Measurements from ENCODE around the gene C9orf85. TPM values are rescaled to one million over a fixed set of nuclear protein-coding genes. Genes with fewer than 3 reads are reported as not detected.

The C9orf85 gene
- total RNA-seq, 1 donor from 2014 or later, result 18.3 TPM

DNA sequence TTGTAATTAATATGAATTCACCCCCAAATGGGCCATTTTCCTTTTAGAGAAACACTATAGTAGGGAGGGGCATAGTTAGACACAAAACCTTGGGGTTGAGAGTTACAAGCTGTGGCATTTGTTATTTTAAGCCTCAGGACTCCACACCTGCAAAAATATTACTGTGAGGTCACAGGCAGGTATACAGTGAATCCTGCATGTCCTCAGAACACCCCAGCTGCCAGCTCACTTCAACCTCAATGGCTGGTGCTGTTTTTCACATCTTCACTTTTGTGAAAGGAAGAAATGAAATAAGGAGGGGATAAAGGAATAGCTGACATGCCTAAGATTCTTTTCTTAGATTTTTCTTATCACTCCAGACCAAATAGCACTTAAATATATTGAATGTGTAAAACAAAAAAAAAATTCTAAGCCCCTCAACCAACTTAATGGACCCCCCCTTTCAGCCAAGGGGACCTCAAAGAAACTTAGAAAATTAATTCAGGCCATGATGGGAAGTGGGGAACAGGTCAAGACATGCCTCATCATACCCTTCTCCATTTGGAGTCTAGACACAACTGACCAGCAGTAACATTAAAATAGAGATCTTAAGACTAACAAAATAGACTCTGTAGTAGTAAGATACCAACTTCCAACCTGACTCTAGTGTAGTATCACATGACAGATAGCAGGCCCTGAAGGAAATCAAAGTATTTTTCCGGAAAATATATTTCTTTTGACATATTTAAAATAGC, 9.2 kb downstream of the C9orf85 start:
- H3K27ac ChIP-seq (ENCODE audit: low read depth, low read length), result no peak overlapping the region
- no peaks in the 10 kb centered on the region for H3K27me3 ChIP-seq (ENCODE audit: control insufficient read depth in 3 of 3, insufficient read depth in 3 of 3, low read length in 3 of 3)
- H3K4me1 ChIP-seq (ENCODE audit: control insufficient read depth in 3 of 3, insufficient read depth in 3 of 3, low read length in 3 of 3), result peaks cover 0 to 5% (median 0%) of the 10 kb centered on the region in 3 donors
- no peaks in the 10 kb centered on the region for H3K9me3 ChIP-seq (ENCODE audit: control insufficient read depth in 3 of 3, low read length in 3 of 3)
- H3K4me3 ChIP-seq (ENCODE audit: low read length in 3 of 3), result no peak overlapping the region
- H3K36me3 ChIP-seq (ENCODE audit: control insufficient read depth in 3 of 3, insufficient read depth in 3 of 3, low read length in 3 of 3), result no peaks in the 10 kb centered on the region
- no peak overlapping the region for H3K9ac ChIP-seq (ENCODE audit: low read depth in 1 of 3, low read length in 3 of 3)

DNA sequence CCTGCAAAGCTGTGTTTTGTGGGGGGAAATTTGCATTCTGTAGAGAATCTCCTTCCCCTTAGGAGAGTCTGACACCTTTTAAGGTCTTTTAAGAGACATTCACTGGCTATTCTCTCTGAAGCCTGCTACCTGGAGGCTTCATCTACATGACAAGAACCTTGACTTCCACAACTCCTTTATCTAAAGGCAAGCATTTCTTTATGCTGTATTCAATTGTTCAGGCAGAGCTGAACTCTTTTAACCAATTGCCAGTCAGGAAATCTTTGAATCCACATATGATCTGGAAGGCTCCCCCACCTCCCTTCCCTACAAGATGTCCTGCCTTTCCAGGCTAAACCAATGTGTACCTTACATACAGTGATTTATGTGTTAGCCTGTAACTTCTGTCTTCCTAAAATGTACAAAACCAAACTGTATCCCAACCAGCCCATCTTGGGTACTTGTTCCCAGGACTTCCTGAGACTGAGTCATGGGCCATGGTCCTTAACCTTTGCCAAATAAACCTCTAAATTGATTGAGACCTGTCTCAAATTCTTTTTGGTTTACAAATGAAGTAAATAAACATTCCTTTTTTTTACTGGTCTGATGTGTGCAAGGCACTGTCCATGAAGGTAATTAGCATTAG, 9.9 kb downstream of the C9orf85 start:
- Histone ChIP-seq H3K9ac (ENCODE audit: low read depth in 1 of 3, low read length in 3 of 3) (no peak overlapping the region), H3K27ac (ENCODE audit: low read depth, low read length) (no peak overlapping the region), H3K4me3 (ENCODE audit: low read length in 3 of 3) (no peak overlapping the region), H3K4me1 (ENCODE audit: control insufficient read depth in 3 of 3, insufficient read depth in 3 of 3, low read length in 3 of 3) (peaks cover 0 to 5% (median 0%) of the 10 kb centered on the region in 3 donors), H3K9me3 (ENCODE audit: control insufficient read depth in 3 of 3, low read length in 3 of 3) (no peaks in the 10 kb centered on the region), H3K36me3 (ENCODE audit: control insufficient read depth in 3 of 3, insufficient read depth in 3 of 3, low read length in 3 of 3) (no peaks in the 10 kb centered on the region), H3K27me3 (ENCODE audit: control insufficient read depth in 3 of 3, insufficient read depth in 3 of 3, low read length in 3 of 3) (no peaks in the 10 kb centered on the region)

DNA sequence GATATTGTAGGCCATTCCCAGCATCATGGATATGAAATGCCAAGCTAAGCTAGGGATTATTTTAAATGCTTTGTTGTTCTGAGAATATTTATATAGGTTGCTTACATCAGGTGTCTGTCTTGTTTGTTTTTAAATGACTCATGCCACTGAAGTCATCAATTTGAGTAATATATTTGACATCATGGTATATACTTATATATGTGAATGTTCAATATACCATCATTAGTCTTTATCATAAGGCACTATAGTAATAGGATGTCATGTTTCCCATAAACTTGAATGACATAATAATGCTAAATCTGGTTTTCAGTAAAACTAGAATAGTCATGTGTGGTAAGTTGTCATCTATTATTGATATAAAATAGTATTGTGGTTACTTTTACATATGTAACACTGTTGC, 13.1 kb downstream of the C9orf85 start:
- Histone ChIP-seq H3K36me3 (ENCODE audit: control insufficient read depth in 3 of 3, insufficient read depth in 3 of 3, low read length in 3 of 3) (no peaks in the 10 kb centered on the region), H3K9ac (ENCODE audit: low read depth in 1 of 3, low read length in 3 of 3) (no peak overlapping the region), H3K27me3 (ENCODE audit: control insufficient read depth in 3 of 3, insufficient read depth in 3 of 3, low read length in 3 of 3) (no peaks in the 10 kb centered on the region), H3K9me3 (ENCODE audit: control insufficient read depth in 3 of 3, low read length in 3 of 3) (no peaks in the 10 kb centered on the region), H3K4me3 (ENCODE audit: low read length in 3 of 3) (no peak overlapping the region), H3K4me1 (ENCODE audit: control insufficient read depth in 3 of 3, insufficient read depth in 3 of 3, low read length in 3 of 3) (no peaks in the 10 kb centered on the region), H3K27ac (ENCODE audit: low read depth, low read length) (no peak overlapping the region)

DNA sequence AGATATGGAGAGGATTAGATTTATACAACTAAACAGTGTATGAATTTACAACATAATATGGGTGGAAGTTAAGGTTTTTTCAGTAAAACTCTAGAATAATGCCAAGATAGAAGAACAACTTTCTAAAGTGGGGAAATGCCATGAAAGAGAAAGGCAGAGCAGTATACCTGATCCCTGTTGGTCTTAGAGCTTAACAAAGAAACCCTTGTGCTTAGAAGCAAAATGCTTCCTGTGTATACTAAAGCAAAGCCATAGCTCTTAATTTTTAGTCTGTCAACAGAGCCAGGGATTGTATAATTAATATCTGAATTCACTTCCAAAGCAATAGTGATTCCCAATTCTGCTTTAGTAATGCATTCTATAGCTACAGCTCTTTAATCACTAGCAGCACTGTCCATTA, 14.4 kb downstream of the C9orf85 start:
- Histone ChIP-seq H3K4me3 (ENCODE audit: low read length in 3 of 3) (no peak overlapping the region), H3K27ac (ENCODE audit: low read depth, low read length) (no peak overlapping the region), H3K9ac (ENCODE audit: low read depth in 1 of 3, low read length in 3 of 3) (no peak overlapping the region), H3K27me3 (ENCODE audit: control insufficient read depth in 3 of 3, insufficient read depth in 3 of 3, low read length in 3 of 3) (no peaks in the 10 kb centered on the region), H3K9me3 (ENCODE audit: control insufficient read depth in 3 of 3, low read length in 3 of 3) (no peaks in the 10 kb centered on the region), H3K36me3 (ENCODE audit: control insufficient read depth in 3 of 3, insufficient read depth in 3 of 3, low read length in 3 of 3) (no peaks in the 10 kb centered on the region), H3K4me1 (ENCODE audit: control insufficient read depth in 3 of 3, insufficient read depth in 3 of 3, low read length in 3 of 3) (no peaks in the 10 kb centered on the region)

DNA sequence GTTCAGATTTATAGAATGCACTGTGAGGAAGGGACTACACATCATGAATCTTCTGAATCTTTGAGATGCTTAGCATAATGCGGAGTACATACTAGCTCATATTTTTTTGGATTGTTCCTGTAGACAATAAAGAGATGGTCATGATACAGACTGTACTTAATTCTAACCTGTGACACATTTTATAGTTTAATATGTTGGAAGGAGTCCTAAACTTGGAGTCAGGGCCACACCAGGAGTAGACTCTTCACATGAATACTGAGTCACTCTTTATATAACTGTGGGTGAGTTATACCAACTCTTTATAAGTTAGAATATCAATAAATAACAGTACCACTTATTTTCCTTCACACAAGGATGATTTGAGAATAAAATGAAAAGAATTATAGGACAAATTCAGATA, 16.9 kb downstream of the C9orf85 start:
- Histone ChIP-seq H3K27ac (ENCODE audit: low read depth, low read length) (no peak overlapping the region), H3K27me3 (ENCODE audit: control insufficient read depth in 3 of 3, insufficient read depth in 3 of 3, low read length in 3 of 3) (no peaks in the 10 kb centered on the region), H3K4me3 (ENCODE audit: low read length in 3 of 3) (no peak overlapping the region), H3K9me3 (ENCODE audit: control insufficient read depth in 3 of 3, low read length in 3 of 3) (no peaks in the 10 kb centered on the region), H3K9ac (ENCODE audit: low read depth in 1 of 3, low read length in 3 of 3) (no peak overlapping the region), H3K4me1 (ENCODE audit: control insufficient read depth in 3 of 3, insufficient read depth in 3 of 3, low read length in 3 of 3) (no peaks in the 10 kb centered on the region), H3K36me3 (ENCODE audit: control insufficient read depth in 3 of 3, insufficient read depth in 3 of 3, low read length in 3 of 3) (no peaks in the 10 kb centered on the region)

DNA sequence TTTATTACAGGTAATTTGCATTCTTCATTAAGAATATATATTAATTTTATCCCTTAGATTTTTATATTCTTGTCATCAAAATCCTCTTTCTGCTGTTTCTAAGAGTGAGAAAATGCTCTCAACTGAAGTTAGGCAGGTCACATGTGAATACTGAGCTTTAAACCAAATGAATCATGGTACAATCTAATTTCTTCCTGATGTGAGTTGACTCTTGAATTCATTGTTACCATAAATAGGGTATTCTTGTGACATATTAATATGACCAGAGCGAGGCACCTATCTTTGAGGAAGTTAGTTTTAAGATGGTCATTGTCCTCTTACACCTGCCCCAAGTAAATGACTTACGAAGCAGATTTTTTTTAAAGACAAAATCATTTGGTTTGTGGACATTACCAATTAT, 17.4 kb downstream of the C9orf85 start:
- Histone ChIP-seq H3K4me1 (ENCODE audit: control insufficient read depth in 3 of 3, insufficient read depth in 3 of 3, low read length in 3 of 3) (no peaks in the 10 kb centered on the region), H3K4me3 (ENCODE audit: low read length in 3 of 3) (no peak overlapping the region), H3K27ac (ENCODE audit: low read depth, low read length) (no peak overlapping the region), H3K9ac (ENCODE audit: low read depth in 1 of 3, low read length in 3 of 3) (no peak overlapping the region), H3K36me3 (ENCODE audit: control insufficient read depth in 3 of 3, insufficient read depth in 3 of 3, low read length in 3 of 3) (no peaks in the 10 kb centered on the region), H3K9me3 (ENCODE audit: control insufficient read depth in 3 of 3, low read length in 3 of 3) (no peaks in the 10 kb centered on the region), H3K27me3 (ENCODE audit: control insufficient read depth in 3 of 3, insufficient read depth in 3 of 3, low read length in 3 of 3) (no peaks in the 10 kb centered on the region)

DNA sequence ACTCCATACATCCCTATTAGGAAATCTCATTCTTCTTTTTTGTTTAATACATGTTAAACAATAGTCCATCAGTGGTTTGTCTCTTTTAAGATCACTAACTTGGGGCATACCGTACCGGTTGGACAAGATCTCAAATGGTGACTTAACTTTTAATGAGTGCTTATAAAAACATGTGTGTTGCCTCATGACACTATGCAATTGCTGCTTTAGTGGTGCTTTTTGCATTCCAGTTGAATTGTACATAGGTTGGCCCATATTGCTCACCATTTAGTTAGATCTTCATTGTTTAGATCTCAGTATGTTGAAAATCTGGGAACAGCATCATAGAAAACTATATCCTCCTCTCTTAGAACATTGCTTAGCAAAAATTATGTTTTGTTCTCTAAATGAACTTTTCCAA, 17.8 kb downstream of the C9orf85 start:
- Histone ChIP-seq H3K36me3 (ENCODE audit: control insufficient read depth in 3 of 3, insufficient read depth in 3 of 3, low read length in 3 of 3) (no peaks in the 10 kb centered on the region), H3K27ac (ENCODE audit: low read depth, low read length) (no peak overlapping the region)

DNA sequence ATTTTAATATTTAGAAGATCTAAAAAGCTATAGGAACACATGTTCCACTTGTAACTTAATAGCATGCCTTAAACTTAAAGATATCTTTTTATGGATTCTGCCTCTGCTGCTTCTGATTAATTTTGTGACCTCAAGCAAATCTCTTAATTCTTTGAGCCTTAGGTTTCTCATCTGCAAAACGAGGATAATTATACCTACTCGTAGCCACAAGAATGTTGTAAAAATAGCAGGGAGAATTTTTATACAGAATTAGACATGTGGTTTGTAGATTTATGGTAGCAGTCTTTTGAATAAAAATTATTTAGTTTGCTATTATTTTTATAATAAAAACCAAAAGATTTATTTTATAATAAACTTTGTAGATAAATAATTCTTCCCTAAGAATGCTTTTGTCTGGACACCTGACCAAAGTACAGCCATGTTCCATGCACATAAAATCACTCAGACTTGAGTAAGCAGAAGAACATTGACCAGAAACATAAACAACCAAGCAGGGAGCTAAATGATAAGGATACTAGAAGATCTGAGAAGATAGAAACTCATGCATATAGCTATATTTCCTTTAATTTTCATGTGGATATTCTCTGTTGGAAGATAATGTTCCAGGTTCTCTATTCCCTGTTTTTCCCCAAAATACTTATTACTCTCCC, 18.5 kb downstream of the C9orf85 start:
- no peak overlapping the region for H3K27ac ChIP-seq (ENCODE audit: low read depth, low read length)
- no peaks in the 10 kb centered on the region for H3K27me3 ChIP-seq (ENCODE audit: control insufficient read depth in 3 of 3, insufficient read depth in 3 of 3, low read length in 3 of 3)
- no peaks in the 10 kb centered on the region for H3K4me1 ChIP-seq (ENCODE audit: control insufficient read depth in 3 of 3, insufficient read depth in 3 of 3, low read length in 3 of 3)
- no peak overlapping the region for H3K9ac ChIP-seq (ENCODE audit: low read depth in 1 of 3, low read length in 3 of 3)
- H3K36me3 ChIP-seq (ENCODE audit: control insufficient read depth in 3 of 3, insufficient read depth in 3 of 3, low read length in 3 of 3), result no peaks in the 10 kb centered on the region
- H3K4me3 ChIP-seq (ENCODE audit: low read length in 3 of 3), result no peak overlapping the region
- H3K9me3 ChIP-seq (ENCODE audit: control insufficient read depth in 3 of 3, low read length in 3 of 3), result no peaks in the 10 kb centered on the region

More for the DNA sequence above, 17.8 kb downstream of the C9orf85 start:
- Histone ChIP-seq H3K27me3 (ENCODE audit: control insufficient read depth in 3 of 3, insufficient read depth in 3 of 3, low read length in 3 of 3) (no peaks in the 10 kb centered on the region), H3K4me1 (ENCODE audit: control insufficient read depth in 3 of 3, insufficient read depth in 3 of 3, low read length in 3 of 3) (no peaks in the 10 kb centered on the region), H3K4me3 (ENCODE audit: low read length in 3 of 3) (no peak overlapping the region), H3K9me3 (ENCODE audit: control insufficient read depth in 3 of 3, low read length in 3 of 3) (no peaks in the 10 kb centered on the region), H3K9ac (ENCODE audit: low read depth in 1 of 3, low read length in 3 of 3) (no peak overlapping the region)

DNA sequence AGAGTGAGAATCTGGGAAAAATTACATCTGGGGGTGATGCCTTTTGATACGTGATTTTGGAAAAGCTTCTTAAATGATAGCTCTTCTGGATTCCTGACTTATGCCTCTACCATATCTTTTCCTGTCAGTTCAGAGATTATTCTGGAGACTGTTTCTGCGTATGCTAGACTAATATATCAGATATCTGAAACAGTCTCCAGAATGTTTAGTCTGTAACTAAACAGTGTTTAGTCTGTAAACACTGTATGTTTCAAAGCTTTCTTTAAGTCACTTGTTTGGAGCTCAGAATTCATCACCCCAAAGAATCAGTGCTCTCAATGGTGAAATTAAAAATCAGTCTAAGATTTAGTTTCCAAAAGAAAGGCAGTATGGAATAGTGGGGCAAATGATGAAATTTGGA, 19.7 kb downstream of the C9orf85 start:
- H3K27ac ChIP-seq (ENCODE audit: low read depth, low read length), result no peak overlapping the region

DNA sequence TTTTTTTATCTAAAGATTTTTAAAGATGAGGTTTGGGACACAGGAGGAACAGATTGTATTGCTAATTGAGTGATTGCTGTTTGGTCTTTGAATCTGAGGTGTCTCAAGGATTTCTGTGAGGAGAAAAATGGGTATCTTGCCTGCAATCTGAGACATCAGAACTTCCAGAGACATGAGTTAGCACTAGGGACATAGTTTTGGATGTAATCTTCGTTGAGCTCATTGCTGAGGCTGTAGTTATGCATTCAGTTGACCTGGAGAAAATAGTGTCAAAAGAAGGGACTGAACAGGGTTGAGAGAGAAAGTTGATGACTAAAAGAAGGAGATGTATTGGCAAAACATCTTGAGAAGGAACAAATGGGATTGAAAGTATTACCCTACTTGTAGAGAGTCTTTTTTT, 24.6 kb downstream of the C9orf85 start:
- peaks cover 0 to 5% (median 0%) of the 10 kb centered on the region in 3 donors for H3K4me1 ChIP-seq (ENCODE audit: control insufficient read depth in 3 of 3, insufficient read depth in 3 of 3, low read length in 3 of 3)
- no peak overlapping the region for H3K9ac ChIP-seq (ENCODE audit: low read depth in 1 of 3, low read length in 3 of 3)
- H3K27me3 ChIP-seq (ENCODE audit: control insufficient read depth in 3 of 3, insufficient read depth in 3 of 3, low read length in 3 of 3), result no peaks in the 10 kb centered on the region
- no peak overlapping the region for H3K4me3 ChIP-seq (ENCODE audit: low read length in 3 of 3)
- no peaks in the 10 kb centered on the region for H3K36me3 ChIP-seq (ENCODE audit: control insufficient read depth in 3 of 3, insufficient read depth in 3 of 3, low read length in 3 of 3)
- no peak overlapping the region for H3K27ac ChIP-seq (ENCODE audit: low read depth, low read length)
- no peaks in the 10 kb centered on the region for H3K9me3 ChIP-seq (ENCODE audit: control insufficient read depth in 3 of 3, low read length in 3 of 3)

More for the DNA sequence above, 19.7 kb downstream of the C9orf85 start:
- H3K9ac ChIP-seq (ENCODE audit: low read depth in 1 of 3, low read length in 3 of 3), result no peak overlapping the region
- H3K36me3 ChIP-seq (ENCODE audit: control insufficient read depth in 3 of 3, insufficient read depth in 3 of 3, low read length in 3 of 3), result no peaks in the 10 kb centered on the region
- no peaks in the 10 kb centered on the region for H3K27me3 ChIP-seq (ENCODE audit: control insufficient read depth in 3 of 3, insufficient read depth in 3 of 3, low read length in 3 of 3)
- H3K4me1 ChIP-seq (ENCODE audit: control insufficient read depth in 3 of 3, insufficient read depth in 3 of 3, low read length in 3 of 3), result peaks cover 0 to 4% (median 0%) of the 10 kb centered on the region in 3 donors
- no peaks in the 10 kb centered on the region for H3K9me3 ChIP-seq (ENCODE audit: control insufficient read depth in 3 of 3, low read length in 3 of 3)
- no peak overlapping the region for H3K4me3 ChIP-seq (ENCODE audit: low read length in 3 of 3)
